Nephron progenitor cell (in vitro differentiated cells): ENCODE measurements around the gene CPED1.
"Not testable (repeated sequence)": the region's sequence is repeated elsewhere in the genome, so short reads cannot be mapped to it uniquely, and the experiment has no call there.

Experiments
- DNase-seq: peaks from one replicate; pipeline ENCODE4 v3.0.0; 2021
- H3K27ac Mint-ChIP-seq: 2 replicates; pipeline ENCODE4 v1.8.0; 2021; ENCODE audit warnings: mild to moderate bottlenecking, moderate library complexity, mixed read lengths
- H3K27me3 Mint-ChIP-seq: 2 replicates; pipeline ENCODE4 v1.8.0; 2021; ENCODE audit warnings: mild to moderate bottlenecking, low read depth, mixed read lengths; ENCODE audit not compliant: poor library complexity
- H3K36me3 Mint-ChIP-seq: 2 replicates; pipeline ENCODE4 v1.8.0; 2021; ENCODE audit warnings: low read depth, mixed read lengths
- H3K4me1 Mint-ChIP-seq: 2 replicates; pipeline ENCODE4 v1.8.0; 2021; ENCODE audit warnings: mixed read lengths
- H3K4me3 Mint-ChIP-seq: 2 replicates; pipeline ENCODE4 v1.8.0; 2021; ENCODE audit warnings: mild to moderate bottlenecking, moderate library complexity, mixed read lengths
- H3K9me3 Mint-ChIP-seq: 2 replicates; pipeline ENCODE4 v1.8.0; 2021; ENCODE audit warnings: mild to moderate bottlenecking, moderate library complexity, mixed read lengths
- TF ChIP-seq, protein P1 (sequence below): fragments of 200-600 bp; sonication (generic); IDR thresholded peaks from 2 replicates; pipeline ENCODE4 v1.5.0; 2021; ENCODE audit warnings: antibody characterized with exemption

Gene CPED1

DNA sequence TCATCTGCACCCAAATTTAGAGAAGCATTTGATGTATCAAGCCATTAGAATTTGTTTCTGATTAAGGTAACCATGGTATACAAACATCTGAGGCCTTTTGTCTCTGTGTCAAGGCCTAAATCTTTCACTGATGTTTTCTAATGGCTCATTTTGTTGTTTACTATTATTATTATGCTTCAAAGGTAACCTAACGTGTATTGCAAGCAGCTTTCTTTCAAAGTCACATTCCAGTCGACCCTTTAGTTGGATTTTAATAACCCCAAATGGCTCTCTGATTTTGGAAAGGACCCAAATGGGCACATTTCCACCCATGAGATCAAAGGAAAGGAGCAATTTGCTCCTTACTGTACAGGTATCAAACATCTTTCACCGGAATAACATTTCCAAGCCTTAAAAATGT is 293.6 kb downstream of the CPED1 start:
- DNase-seq = no peak
- H3K4me3 Mint-ChIP-seq = no peak overlapping the region
- no peaks in the 10 kb centered on the region for H3K27me3 Mint-ChIP-seq
- H3K36me3 Mint-ChIP-seq = peaks cover 18% of the 10 kb centered on the region
- no peaks in the 10 kb centered on the region for H3K4me1 Mint-ChIP-seq
- peaks cover 26% of the 10 kb centered on the region for H3K9me3 Mint-ChIP-seq
- TF ChIP-seq, protein P1, sequence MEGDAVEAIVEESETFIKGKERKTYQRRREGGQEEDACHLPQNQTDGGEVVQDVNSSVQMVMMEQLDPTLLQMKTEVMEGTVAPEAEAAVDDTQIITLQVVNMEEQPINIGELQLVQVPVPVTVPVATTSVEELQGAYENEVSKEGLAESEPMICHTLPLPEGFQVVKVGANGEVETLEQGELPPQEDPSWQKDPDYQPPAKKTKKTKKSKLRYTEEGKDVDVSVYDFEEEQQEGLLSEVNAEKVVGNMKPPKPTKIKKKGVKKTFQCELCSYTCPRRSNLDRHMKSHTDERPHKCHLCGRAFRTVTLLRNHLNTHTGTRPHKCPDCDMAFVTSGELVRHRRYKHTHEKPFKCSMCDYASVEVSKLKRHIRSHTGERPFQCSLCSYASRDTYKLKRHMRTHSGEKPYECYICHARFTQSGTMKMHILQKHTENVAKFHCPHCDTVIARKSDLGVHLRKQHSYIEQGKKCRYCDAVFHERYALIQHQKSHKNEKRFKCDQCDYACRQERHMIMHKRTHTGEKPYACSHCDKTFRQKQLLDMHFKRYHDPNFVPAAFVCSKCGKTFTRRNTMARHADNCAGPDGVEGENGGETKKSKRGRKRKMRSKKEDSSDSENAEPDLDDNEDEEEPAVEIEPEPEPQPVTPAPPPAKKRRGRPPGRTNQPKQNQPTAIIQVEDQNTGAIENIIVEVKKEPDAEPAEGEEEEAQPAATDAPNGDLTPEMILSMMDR = no peak
- no peak overlapping the region for H3K27ac Mint-ChIP-seq

DNA sequence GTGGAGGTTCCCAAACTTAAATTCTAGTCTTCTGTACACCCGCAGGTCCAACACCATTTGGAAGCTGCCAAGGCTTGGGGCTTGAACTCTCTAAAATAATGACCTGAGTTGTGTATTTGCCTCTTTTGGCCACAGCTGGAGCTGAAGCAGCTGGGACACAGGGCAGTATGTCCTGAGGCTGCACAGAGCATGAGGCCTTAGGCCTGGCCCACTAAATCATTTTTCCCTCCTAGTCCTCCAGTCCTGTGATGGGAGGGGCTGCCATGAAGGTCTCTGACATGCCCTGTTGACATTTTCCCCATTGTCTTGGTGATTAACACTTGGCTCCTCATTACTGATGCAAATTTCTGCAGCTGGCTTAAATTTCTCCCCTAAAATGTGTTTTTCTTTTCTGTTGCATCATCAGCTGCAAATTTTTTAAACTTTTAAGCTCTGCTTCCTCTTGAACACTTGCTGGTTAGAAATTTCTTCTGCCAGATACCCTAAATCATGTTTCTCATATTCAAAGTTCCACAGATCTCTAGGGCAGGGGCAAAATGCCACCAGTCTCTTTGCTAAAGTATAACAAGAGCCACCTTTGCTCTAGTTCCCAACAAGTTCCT is 296.7 kb downstream of the CPED1 start:
- H3K27ac Mint-ChIP-seq = no peak overlapping the region
- no peak for DNase-seq
- H3K4me3 Mint-ChIP-seq = no peak overlapping the region
- peaks cover 30% of the 10 kb centered on the region for H3K9me3 Mint-ChIP-seq
- no peaks in the 10 kb centered on the region for H3K27me3 Mint-ChIP-seq
- TF ChIP-seq, protein P1 = no peak
- no peaks in the 10 kb centered on the region for H3K4me1 Mint-ChIP-seq
- peaks cover 18% of the 10 kb centered on the region for H3K36me3 Mint-ChIP-seq

DNA sequence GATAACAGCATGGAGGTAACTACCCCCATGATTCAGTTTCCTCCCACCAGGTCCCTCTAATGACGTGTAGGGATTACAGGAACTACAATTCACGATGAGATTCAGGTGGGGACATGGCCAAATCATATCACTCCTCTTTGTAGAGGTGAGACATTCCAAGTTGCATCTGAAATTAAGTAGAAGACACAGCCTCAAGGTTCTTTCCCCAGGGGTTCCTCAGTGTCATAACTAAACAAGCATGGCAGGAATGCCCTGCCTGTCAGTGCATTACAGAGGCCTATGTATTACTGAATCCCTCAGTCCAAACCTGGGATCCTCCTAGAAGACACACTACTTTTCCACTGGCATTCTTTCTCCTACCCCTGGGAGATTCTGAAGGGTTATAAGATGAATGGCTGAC is 297.7 kb downstream of the CPED1 start:
- Mint-ChIP-seq H3K4me1 (no peaks in the 10 kb centered on the region), H3K27ac (no peak overlapping the region), H3K36me3 (peaks cover 18% of the 10 kb centered on the region), H3K4me3 (no peak overlapping the region), H3K27me3 (no peaks in the 10 kb centered on the region), H3K9me3 (peaks cover 36% of the 10 kb centered on the region)
- TF ChIP-seq, protein P1 = no peak
- DNase-seq = no peak

DNA sequence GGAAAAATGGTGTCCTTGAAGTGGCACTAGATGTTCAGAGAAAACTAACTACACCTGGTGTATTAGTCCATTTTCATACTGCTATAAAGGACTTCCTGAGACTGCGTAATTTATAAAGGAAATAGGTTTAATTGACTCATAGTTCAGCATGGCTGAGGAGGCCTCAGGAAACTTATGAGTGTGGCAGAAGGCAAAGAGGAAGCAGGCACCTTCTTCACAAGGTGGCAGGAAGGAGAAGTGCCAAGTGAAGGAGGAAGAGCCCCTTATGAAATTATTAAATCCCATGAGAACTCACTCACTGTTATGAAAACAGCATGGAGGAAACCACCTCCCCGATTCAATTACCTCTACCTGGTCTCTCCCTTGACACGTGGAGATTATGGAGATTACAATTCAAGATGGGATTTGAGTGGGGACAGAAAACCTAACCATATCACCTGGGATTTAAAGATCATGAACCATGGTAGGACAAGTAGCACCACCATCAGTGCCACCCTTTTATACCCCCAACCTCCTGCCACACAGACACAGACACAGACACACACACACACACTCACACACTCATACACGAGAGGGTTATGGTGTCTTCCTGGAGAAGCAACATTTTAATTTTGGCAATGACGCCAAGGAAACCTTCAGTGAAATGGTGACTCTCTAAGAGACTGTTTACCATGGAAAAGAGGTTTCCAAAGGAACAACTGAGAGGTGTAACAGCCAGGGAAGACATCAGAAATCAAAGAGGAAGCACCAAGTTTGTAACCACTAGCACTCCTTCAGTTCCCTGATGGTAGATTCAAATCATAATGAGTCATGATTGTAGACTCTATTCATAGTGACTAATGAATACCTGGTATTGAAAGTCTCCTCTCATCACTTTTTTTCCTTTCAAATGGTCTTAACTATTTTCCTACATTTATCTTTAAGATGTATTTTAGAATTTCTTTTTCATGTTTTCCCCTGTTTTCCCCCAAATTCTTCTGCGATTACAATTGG is 298.5 kb downstream of the CPED1 start:
- DNase-seq = no peak
- H3K36me3 Mint-ChIP-seq = peaks cover 18% of the 10 kb centered on the region
- H3K27me3 Mint-ChIP-seq = no peaks in the 10 kb centered on the region
- no peak overlapping the region for H3K4me3 Mint-ChIP-seq
- H3K27ac Mint-ChIP-seq = no peak overlapping the region
- H3K4me1 Mint-ChIP-seq = no peaks in the 10 kb centered on the region
- TF ChIP-seq, protein P1 = no peak
- H3K9me3 Mint-ChIP-seq = peaks cover 43% of the 10 kb centered on the region

DNA sequence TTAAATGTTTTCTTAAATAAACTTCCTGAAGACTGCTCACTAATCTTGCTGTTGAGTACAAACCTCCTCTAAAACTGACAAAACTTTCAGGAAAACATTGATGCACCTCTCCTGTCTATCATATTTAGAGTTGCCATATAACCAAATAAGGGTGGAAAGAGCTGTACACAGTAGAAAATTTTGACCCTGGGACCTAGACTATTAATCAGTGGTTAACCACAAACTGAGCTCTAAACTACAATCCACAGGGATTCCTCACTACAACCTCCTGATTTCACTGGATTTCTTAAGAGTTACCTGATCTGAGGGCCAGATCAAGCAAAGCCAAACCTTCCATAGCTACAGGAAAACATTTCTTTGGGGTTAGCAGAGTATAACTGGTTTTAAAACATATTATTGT is 300.4 kb downstream of the CPED1 start:
- H3K36me3 Mint-ChIP-seq = peaks cover 15% of the 10 kb centered on the region
- H3K9me3 Mint-ChIP-seq = peaks cover 43% of the 10 kb centered on the region
- no peaks in the 10 kb centered on the region for H3K4me1 Mint-ChIP-seq
- H3K27me3 Mint-ChIP-seq = no peaks in the 10 kb centered on the region
- DNase-seq = no peak
- H3K4me3 Mint-ChIP-seq = no peak overlapping the region
- H3K27ac Mint-ChIP-seq = no peak overlapping the region
- TF ChIP-seq, protein P1 = no peak

DNA sequence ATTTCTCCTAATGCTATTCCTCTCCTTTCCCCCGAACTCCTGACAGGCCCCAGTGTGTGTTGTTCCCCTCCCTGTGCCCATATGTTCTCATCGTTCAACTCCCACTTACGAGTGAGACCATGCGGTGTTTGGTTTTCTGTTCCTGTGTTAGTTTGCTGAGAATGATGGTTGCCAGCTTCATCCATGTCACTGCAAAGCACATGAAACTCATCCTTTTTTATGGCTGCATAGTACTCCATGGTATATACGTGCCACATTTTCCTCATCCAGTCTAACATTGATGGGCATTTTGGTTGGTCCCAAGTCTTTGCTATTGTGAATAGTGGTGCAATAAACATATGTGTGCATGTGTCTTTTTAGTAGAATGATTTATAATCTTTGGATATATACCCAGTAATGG is 301.4 kb downstream of the CPED1 start:
- H3K4me1 Mint-ChIP-seq, H3K4me3 Mint-ChIP-seq, H3K27me3 Mint-ChIP-seq, H3K36me3 Mint-ChIP-seq, H3K27ac Mint-ChIP-seq, DNase-seq: not testable (repeated sequence)
- H3K9me3 Mint-ChIP-seq = peaks cover 34% of the 10 kb centered on the region
